Spleen (tissue), 11 donors: ENCODE measurements around the gene LSMEM2. TPM values are rescaled to one million over a fixed set of nuclear protein-coding genes. Genes with fewer than 3 reads are reported as not detected.

Experiments
- DNase-seq: peaks from one replicate; pipeline ENCODE4 v3.0.0-alpha.2; 2020
- H3K27ac ChIP-seq, 8 donors: fragments of 200-600 bp; sonication (generic) in 7 of 8; 1 replicate in 4 of 8; 2 replicates in 4 of 8; pipeline versions ENCODE4 v1.5.0 to v1.8.0; 2016 to 2021; ENCODE audit warnings: inconsistent platforms in 4 of 8, mild to moderate bottlenecking in 4 of 8, moderate library complexity in 1 of 8
- H3K27me3 ChIP-seq, 7 donors: fragments of 200-600 bp; sonication (generic) in 6 of 7; replicated peaks in 1 of 7; 1 replicate in 4 of 7; 2 replicates in 3 of 7; pipeline versions ENCODE4 v1.5.0 to v1.8.0; 2016 to 2021; ENCODE audit warnings: inconsistent platforms in 3 of 7, mild to moderate bottlenecking in 1 of 7
- H3K36me3 ChIP-seq, 6 donors: fragments of 200-600 bp; sonication (generic) in 5 of 6; 1 replicate in 4 of 6; 2 replicates in 2 of 6; pipeline versions ENCODE4 v1.5.0 to v1.8.0; 2016 to 2021; ENCODE audit warnings: inconsistent platforms in 2 of 6
- H3K4me1 ChIP-seq, 6 donors: fragments of 200-600 bp; sonication (generic) in 5 of 6; 1 replicate in 3 of 6; 2 replicates in 3 of 6; pipeline versions ENCODE4 v1.5.0 to v1.8.0; 2016 to 2021; ENCODE audit warnings: inconsistent platforms in 3 of 6
- H3K4me3 ChIP-seq, 8 donors: fragments of 200-600 bp; sonication (generic) in 7 of 8; 1 replicate in 4 of 8; 2 replicates in 4 of 8; pipeline versions ENCODE4 v1.5.0 to v1.8.0; 2016 to 2021; ENCODE audit warnings: inconsistent platforms in 4 of 8, mild to moderate bottlenecking in 4 of 8, moderate library complexity in 2 of 8
- H3K9me3 ChIP-seq, 8 donors: fragments of 200-600 bp; sonication (generic) in 7 of 8; 1 replicate in 4 of 8; 2 replicates in 4 of 8; pipeline versions ENCODE4 v1.5.0 to v1.8.0; 2016 to 2021; ENCODE audit warnings: inconsistent platforms in 4 of 8
- POLR2A ChIP-seq, 3 donors: fragments of 450-650 bp; IDR thresholded peaks; one replicate each; pipeline ENCODE4 v1.5.1; 2017; ENCODE audit warnings: antibody characterized with exemption in 3 of 3, mild to moderate bottlenecking in 1 of 3
- POLR2AphosphoS5 ChIP-seq, 3 donors: sonication (generic); formaldehyde crosslinking; IDR thresholded peaks; one replicate each; pipeline ENCODE4 v1.5.1; 2017; ENCODE audit warnings: antibody characterized with exemption in 3 of 3
- WGBS, 5 donors: extraction: QIAGEN DNeasy Blood & Tissue Kit in 3 of 5; methylation state at CpG; one replicate each; pipeline versions ENCODE4 v1.1.5 to v1.1.7; 2013 to 2018; 5-methylcytosine and 5-hydroxymethylcytosine counted together
- intact Hi-C: fragments of 100-400 bp; cut with DNase I; formaldehyde crosslinking; loops from one replicate; pipeline ENCODE4 v1.15.0; 2023; ENCODE audit warnings: low total_unique reads
- polyA plus RNA-seq, 3 donors: library from polyadenylated mRNA; stranded (reverse); fragments of 200-250 nt; gene quantifications; one replicate each; pipeline ENCODE4 v1.2.1, GENCODE V29; 2013
- total RNA-seq, 7 donors: library from RNA; depleted of rRNA in 3 of 7; stranded (reverse); fragments of >200 nt in 3 of 7; fragmentation: NEBNext Ultra II Directional in 4 of 7; extraction: Animal tissue kit (Norgen Biotek cat#: 25700) in 4 of 7; gene quantifications; one replicate each; pipeline versions ENCODE4 v1.1.0 to v1.2.1, GENCODE V29; 2016 to 2021
- TF ChIP-seq, protein P1 (sequence below), 11 experiments: fragments of 200-600 bp in 7 of 11; fragments of 450-650 bp in 4 of 11; sonication (generic) in 4 of 11; IDR thresholded peaks in 8 of 11; conservative IDR thresholded peaks in 3 of 11; 1 replicate in 7 of 11; 2 replicates in 4 of 11; pipeline versions ENCODE4 v1.4.0 to v1.8.0; 2016 to 2021; ENCODE audit warnings: antibody characterized with exemption in 11 of 11, inconsistent platforms in 4 of 11, mild to moderate bottlenecking in 1 of 11
- donor health status: healthy with polysubstance abuse.
- donor health status: DM: no; HTN: no; CAD: no; lungs with moderate emphysema.
- donor health status: DM: no; HTN: no; CAD: no.
- donor health status: Bipolar disorder and iron deficiency.
- donor health status: healthy.
- donor health status: DM: no; HTN: no; CAD: no.
- donor health status: DM: yes; HTN: yes; CAD: no.

The LSMEM2 gene
- total and polyA plus RNA-seq, 10 donors, result 0.06 to 0.46 (median 0.24) TPM; not detected in 6

DNA sequence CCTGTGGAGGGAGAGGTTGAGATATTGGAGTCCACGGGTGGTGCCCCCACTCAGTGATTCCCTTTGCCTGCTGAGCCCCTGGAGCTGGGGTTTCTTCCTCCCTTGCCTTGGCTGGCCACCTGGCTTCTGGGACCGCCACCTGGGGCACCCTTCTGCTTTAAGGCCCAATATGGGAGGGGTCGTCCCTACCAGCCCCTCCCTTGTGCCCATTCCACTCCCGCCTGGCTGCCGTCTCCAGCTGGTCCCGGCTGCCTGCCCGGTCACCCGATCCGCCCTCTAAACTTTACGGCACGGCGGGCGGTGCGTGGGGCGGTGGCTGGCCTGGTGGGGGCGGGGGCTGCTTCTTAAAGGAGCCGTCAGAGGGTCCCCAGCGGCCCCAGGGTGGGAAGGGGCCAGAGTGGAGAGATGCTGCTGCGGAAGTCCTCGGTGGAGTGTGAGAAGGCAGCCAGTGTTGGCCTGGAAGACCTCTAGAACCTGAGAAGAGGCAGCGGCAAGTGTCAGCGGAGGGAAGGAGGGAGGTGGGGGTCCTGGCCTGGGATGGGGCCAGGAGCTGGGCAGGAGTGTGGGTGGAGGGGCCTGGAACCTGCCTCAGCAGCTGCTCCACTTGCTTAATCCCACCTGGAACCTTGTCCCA is 11.5 kb upstream of the LSMEM2 start:
- intact Hi-C loops, result no loop called here
- WGBS, 5 donors, result 16 to 32% (median 17%) methylated on average over 16 to 22 of the region's 22 CpGs
- DNase-seq, result no peak
- Histone ChIP-seq H3K4me3 (peak overlapping the region in 6 of 8 donors; percentile 4 to 50 (median 16)), H3K27me3 (peaks cover 0 to 24% (median 0%) of the 10 kb centered on the region in 7 donors), H3K27ac (peak overlapping the region in 7 of 8 donors; percentile 58 to 84 (median 74)), H3K9me3 (no peaks in the 10 kb centered on the region), H3K36me3 (no peaks in the 10 kb centered on the region), H3K4me1 (peaks cover 0 to 72% (median 31%) of the 10 kb centered on the region in 6 donors)
- TF ChIP-seq POLR2AphosphoS5 (IDR thresholded peaks at IDR 0.05) (peak in 2 of 3 donors; percentile 74 to 78), POLR2A (IDR thresholded peaks at IDR 0.05) (no peak)

DNA sequence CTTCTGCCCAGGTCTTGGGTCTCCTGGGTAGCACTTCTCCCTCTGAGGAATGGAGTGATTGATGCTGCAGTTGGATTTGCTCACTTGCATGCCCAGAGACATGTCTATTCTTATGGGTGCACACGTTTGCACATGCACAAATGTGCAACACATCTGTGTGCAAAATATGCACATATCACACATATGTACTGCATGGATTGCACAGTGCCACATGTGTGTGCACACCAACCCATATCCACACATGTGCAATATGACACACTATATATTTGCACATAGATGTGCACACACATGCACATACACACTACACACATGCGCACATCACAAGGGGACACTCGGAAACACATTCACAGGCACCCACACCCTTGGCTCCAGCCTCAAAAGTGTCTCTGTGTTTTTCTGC is 10.6 kb upstream of the LSMEM2 start:
- Histone ChIP-seq H3K4me3 (no peak overlapping the region), H3K36me3 (no peaks in the 10 kb centered on the region), H3K4me1 (peaks cover 8 to 76% (median 39%) of the 10 kb centered on the region in 6 donors), H3K9me3 (no peaks in the 10 kb centered on the region), H3K27ac (peak overlapping the region in 2 of 8 donors; percentile 60 to 84), H3K27me3 (peaks cover 0 to 27% (median 3%) of the 10 kb centered on the region in 7 donors)
- TF ChIP-seq POLR2A (IDR thresholded peaks at IDR 0.05) (no peak), POLR2AphosphoS5 (IDR thresholded peaks at IDR 0.05) (no peak)
- TF ChIP-seq, protein P1, sequence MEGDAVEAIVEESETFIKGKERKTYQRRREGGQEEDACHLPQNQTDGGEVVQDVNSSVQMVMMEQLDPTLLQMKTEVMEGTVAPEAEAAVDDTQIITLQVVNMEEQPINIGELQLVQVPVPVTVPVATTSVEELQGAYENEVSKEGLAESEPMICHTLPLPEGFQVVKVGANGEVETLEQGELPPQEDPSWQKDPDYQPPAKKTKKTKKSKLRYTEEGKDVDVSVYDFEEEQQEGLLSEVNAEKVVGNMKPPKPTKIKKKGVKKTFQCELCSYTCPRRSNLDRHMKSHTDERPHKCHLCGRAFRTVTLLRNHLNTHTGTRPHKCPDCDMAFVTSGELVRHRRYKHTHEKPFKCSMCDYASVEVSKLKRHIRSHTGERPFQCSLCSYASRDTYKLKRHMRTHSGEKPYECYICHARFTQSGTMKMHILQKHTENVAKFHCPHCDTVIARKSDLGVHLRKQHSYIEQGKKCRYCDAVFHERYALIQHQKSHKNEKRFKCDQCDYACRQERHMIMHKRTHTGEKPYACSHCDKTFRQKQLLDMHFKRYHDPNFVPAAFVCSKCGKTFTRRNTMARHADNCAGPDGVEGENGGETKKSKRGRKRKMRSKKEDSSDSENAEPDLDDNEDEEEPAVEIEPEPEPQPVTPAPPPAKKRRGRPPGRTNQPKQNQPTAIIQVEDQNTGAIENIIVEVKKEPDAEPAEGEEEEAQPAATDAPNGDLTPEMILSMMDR (IDR thresholded peaks at IDR 0.05 in 8 of 11, conservative IDR thresholded peaks at IDR 0.05 in 3 of 11), result no peak
- no peak for DNase-seq
- 61 to 80% (median 72%) methylated on average over 3 of the region's 3 CpGs for WGBS, 5 donors
- intact Hi-C loops, result no loop called here

DNA sequence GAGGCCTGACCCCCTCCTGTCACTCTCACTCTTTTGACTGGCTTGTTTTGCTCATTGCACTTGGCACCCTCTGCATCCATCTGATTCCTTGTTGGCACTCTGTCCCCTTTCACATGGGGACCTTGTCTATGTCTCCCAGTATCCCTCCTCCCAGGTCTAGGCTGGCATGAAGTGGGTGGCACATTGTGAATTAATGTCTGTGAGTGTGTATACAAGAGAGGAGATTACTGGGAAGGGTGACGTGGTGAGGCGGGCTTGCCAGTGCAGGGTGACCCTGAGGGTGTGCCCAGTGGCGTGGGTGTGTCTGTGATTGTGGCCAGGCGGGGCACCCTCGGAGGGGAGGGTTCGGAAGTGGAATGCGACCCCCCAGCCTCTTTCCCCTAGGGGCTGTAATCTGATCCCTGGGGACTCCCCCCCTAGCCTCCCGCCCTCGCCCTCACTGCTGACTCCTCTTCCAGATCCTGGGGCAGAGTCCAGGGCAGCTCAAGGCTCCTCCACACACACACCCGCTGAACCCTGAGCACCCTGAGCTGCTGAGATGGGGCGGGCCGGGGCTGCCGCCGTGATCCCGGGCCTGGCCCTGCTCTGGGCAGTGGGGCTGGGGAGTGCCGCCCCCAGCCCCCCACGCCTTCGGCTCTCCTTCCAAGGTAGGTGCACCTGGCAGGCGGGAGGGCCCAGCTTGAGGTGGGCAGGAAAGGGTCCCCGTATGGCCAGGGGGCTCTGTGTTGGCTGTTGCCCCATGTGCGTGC is 10.0 kb upstream of the LSMEM2 start, which contains the start of gene SEMA3B:
TSS of gene SEMA3B (plus strand) at position 445 of the 749 bp plus-strand sequence. CDS start at position 539, 94 bp downstream.
- H3K36me3 ChIP-seq, result no peaks in the 10 kb centered on the region
- H3K27ac ChIP-seq, result peak within 1 kb of the TSS in 6 of 8 donors; percentile 59 to 84 (median 74)
- WGBS, 5 donors, result 53 to 81% (median 69%) methylated on average over 13 to 21 of the region's 21 CpGs
- no peaks in the 10 kb centered on the region for H3K9me3 ChIP-seq
- H3K4me1 ChIP-seq, result peaks cover 10 to 76% (median 43%) of the 10 kb centered on the region in 6 donors
- intact Hi-C loops, result no loop called here
- DNase-seq, result no peak
- H3K27me3 ChIP-seq, result peaks cover 0 to 33% (median 9%) of the 10 kb centered on the region in 7 donors
- no peak for TF ChIP-seq POLR2A (IDR thresholded peaks at IDR 0.05)
- peak in 2 of 3 donors; percentile 24 to 69 for TF ChIP-seq POLR2AphosphoS5 (IDR thresholded peaks at IDR 0.05)
- TF ChIP-seq, protein P1 (IDR thresholded peaks at IDR 0.05 in 8 of 11, conservative IDR thresholded peaks at IDR 0.05 in 3 of 11), result no peak
- peak within 1 kb of the TSS in 2 of 8 donors; percentile 5 to 50 for H3K4me3 ChIP-seq

DNA sequence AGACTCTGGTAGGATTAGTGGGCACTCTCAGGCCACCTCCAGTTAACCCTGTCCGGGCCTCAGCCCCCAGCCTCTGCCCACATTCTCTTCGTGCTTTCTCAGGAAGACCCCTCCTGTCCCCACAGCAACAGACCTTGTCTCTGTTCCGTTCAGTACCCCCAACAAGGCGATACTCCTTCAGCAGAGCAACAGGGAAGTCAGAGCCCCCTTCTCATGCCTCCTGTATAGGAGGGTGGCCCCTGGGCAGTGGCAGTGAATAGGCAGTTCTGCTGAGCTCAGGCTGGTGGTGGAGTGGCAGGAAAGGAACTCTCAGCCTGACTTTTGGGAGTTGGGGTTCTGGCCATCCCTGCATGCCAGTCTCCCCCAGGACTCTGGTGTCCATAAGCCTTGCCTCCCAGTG is 9.4 kb upstream of the LSMEM2 start:
- no peak for DNase-seq
- Histone ChIP-seq H3K4me1 (peaks cover 10 to 76% (median 44%) of the 10 kb centered on the region in 6 donors), H3K27ac (peak overlapping the region in 6 of 8 donors; percentile 20 to 63 (median 58)), H3K36me3 (no peaks in the 10 kb centered on the region), H3K27me3 (peaks cover 0 to 39% (median 14%) of the 10 kb centered on the region in 7 donors), H3K4me3 (no peak overlapping the region), H3K9me3 (no peaks in the 10 kb centered on the region)
- intact Hi-C loops, result no loop called here
- TF ChIP-seq POLR2A (IDR thresholded peaks at IDR 0.05), result no peak
- TF ChIP-seq, protein P1 (IDR thresholded peaks at IDR 0.05 in 8 of 11, conservative IDR thresholded peaks at IDR 0.05 in 3 of 11), result no peak
- no peak for TF ChIP-seq POLR2AphosphoS5 (IDR thresholded peaks at IDR 0.05)
- 69 to 79% (median 71%) methylated on average over 4 of the region's 4 CpGs for WGBS, 5 donors
